ENCODE results near the gene ATP2B3. TPM values are rescaled to one million over a fixed set of nuclear protein-coding genes. Genes with fewer than 3 reads are reported as not detected.

The ATP2B3 gene
- total RNA-seq, 2 donors from 2014 or later: 0.85 TPM; not detected in 1

GRCh38 chrX:153533091-153533490 is 15.6 kb downstream of the ATP2B3 start:
- H3K9me3 ChIP-seq: no peaks in the 10 kb centered on the region
- H3K27ac ChIP-seq: no peak overlapping the region
- H3K27me3 ChIP-seq (replicated peaks; ENCODE audit: insufficient read depth): no peaks in the 10 kb centered on the region
- no peaks in the 10 kb centered on the region for H3K4me1 ChIP-seq (replicated peaks)
- H3K4me3 ChIP-seq: no peak overlapping the region
- intact Hi-C loops (cut with DNase I): no loop called here
- H3K36me3 ChIP-seq: no peaks in the 10 kb centered on the region
- 73% methylated on average over 15 of the region's 15 CpGs for WGBS
- DNase-seq (ENCODE audit: low spot score): no peak
- TF ChIP-seq POLR2A (IDR thresholded peaks at IDR 0.05) (no peak), POLR2AphosphoS5 (IDR thresholded peaks at IDR 0.05) (no peak), CTCF (IDR thresholded peaks at IDR 0.05) (no peak)

GRCh38 chrX:153537080-153537479 is 19.6 kb downstream of the ATP2B3 start:
- no peaks in the 10 kb centered on the region for H3K4me1 ChIP-seq (replicated peaks)
- 92% methylated on average over 2 of the region's 11 CpGs for WGBS
- no peaks in the 10 kb centered on the region for H3K36me3 ChIP-seq
- intact Hi-C loops (cut with DNase I): loop anchor here (5.0 kb wide), 1 partner anchor 130 kb away; no protein-coding TSS in a partner anchor
- no peak for DNase-seq (ENCODE audit: low spot score)
- no peaks in the 10 kb centered on the region for H3K9me3 ChIP-seq
- TF ChIP-seq POLR2AphosphoS5 (IDR thresholded peaks at IDR 0.05): no peak
- TF ChIP-seq POLR2A (IDR thresholded peaks at IDR 0.05): no peak
- TF ChIP-seq CTCF (IDR thresholded peaks at IDR 0.05): no peak
- H3K27ac ChIP-seq: no peak overlapping the region
- H3K27me3 ChIP-seq (replicated peaks; ENCODE audit: insufficient read depth): no peaks in the 10 kb centered on the region
- H3K4me3 ChIP-seq: no peak overlapping the region

- no peak for DNase-seq (ENCODE audit: low spot score)
- no peaks in the 10 kb centered on the region for H3K4me1 ChIP-seq (replicated peaks)
- intact Hi-C loops (cut with DNase I): loop anchor here (5.0 kb wide), 1 partner anchor 130 kb away; no protein-coding TSS in a partner anchor
- no peaks in the 10 kb centered on the region for H3K9me3 ChIP-seq
- TF ChIP-seq POLR2A (IDR thresholded peaks at IDR 0.05) (no peak), CTCF (IDR thresholded peaks at IDR 0.05) (no peak), POLR2AphosphoS5 (IDR thresholded peaks at IDR 0.05) (no peak)
- H3K27me3 ChIP-seq (replicated peaks; ENCODE audit: insufficient read depth): no peaks in the 10 kb centered on the region
- WGBS: 47% methylated on average over 3 of the region's 26 CpGs
- no peaks in the 10 kb centered on the region for H3K36me3 ChIP-seq
- H3K27ac ChIP-seq: no peak overlapping the region
- no peak overlapping the region for H3K4me3 ChIP-seq
Measured at GRCh38 chrX:153537526-153538295, 20.3 kb downstream of the ATP2B3 start.

GRCh38 chrX:153538424-153538823 is 21.0 kb downstream of the ATP2B3 start:
- WGBS: 82% methylated on average over 7 of the region's 17 CpGs
- no peak overlapping the region for H3K4me3 ChIP-seq
- H3K4me1 ChIP-seq (replicated peaks): no peaks in the 10 kb centered on the region
- DNase-seq (ENCODE audit: low spot score): no peak
- no peaks in the 10 kb centered on the region for H3K27me3 ChIP-seq (replicated peaks; ENCODE audit: insufficient read depth)
- no peak overlapping the region for H3K27ac ChIP-seq
- no peaks in the 10 kb centered on the region for H3K9me3 ChIP-seq
- no peak for TF ChIP-seq CTCF (IDR thresholded peaks at IDR 0.05)
- no peak for TF ChIP-seq POLR2A (IDR thresholded peaks at IDR 0.05)
- TF ChIP-seq POLR2AphosphoS5 (IDR thresholded peaks at IDR 0.05): no peak
- intact Hi-C loops (cut with DNase I): loop anchor here (5.0 kb wide), 1 partner anchor 129 kb away; no protein-coding TSS in a partner anchor
- H3K36me3 ChIP-seq: no peaks in the 10 kb centered on the region
